Mammary epithelial cell (primary cell): Measurements from ENCODE around the gene CMTM7.

Experiments
- CTCF ChIP-seq, 2 donors: IDR thresholded peaks in 1 of 2; conservative IDR thresholded peaks in 1 of 2; 2 replicates each; pipeline ENCODE4 v1.5.1; 2011 to 2012; ENCODE audit warnings: inconsistent platforms in 2 of 2, low read length in 2 of 2, mild to moderate bottlenecking in 2 of 2, control low read depth in 1 of 2, low read depth in 1 of 2; ENCODE audit not compliant: insufficient read depth in 1 of 2; ENCODE audit errors: extremely low read depth in 1 of 2
- EZH2 ChIP-seq: IDR thresholded peaks from 2 replicates; pipeline ENCODE4 v1.6.1; 2012; ENCODE audit warnings: low read length, inconsistent platforms, borderline replicate concordance

GRCh38 chr3:32353351-32353750 is 38.3 kb upstream of the CMTM7 start:
- no peak for TF ChIP-seq CTCF (conservative IDR thresholded peaks at IDR 0.05 in 1 of 2, IDR thresholded peaks at IDR 0.05 in 1 of 2; ENCODE audit: extremely low read depth in 1 of 2, insufficient read depth in 1 of 2, low read depth in 1 of 2, low read length in 2 of 2)
- TF ChIP-seq EZH2: no peak
